Esophagus squamous epithelium (tissue), 4 donors: ENCODE data around the gene SCGB3A1.

Source experiments
- POLR2A ChIP-seq, 4 donors: fragments of 450-650 bp; IDR thresholded peaks; one replicate each; pipeline ENCODE4 v1.6.1; 2017; ENCODE audit warnings: antibody characterized with exemption in 4 of 4, mild to moderate bottlenecking in 4 of 4, moderate library complexity in 3 of 4
- TF ChIP-seq, protein P1 (sequence below), 6 experiments: fragments of 450-650 bp in 4 of 6; fragments of 200-600 bp in 2 of 6; sonication (generic) in 2 of 6; IDR thresholded peaks; one replicate each; pipeline ENCODE4 v1.5.1; 2016 to 2019; ENCODE audit warnings: antibody characterized with exemption in 6 of 6, mild to moderate bottlenecking in 4 of 6, moderate library complexity in 4 of 6

DNA sequence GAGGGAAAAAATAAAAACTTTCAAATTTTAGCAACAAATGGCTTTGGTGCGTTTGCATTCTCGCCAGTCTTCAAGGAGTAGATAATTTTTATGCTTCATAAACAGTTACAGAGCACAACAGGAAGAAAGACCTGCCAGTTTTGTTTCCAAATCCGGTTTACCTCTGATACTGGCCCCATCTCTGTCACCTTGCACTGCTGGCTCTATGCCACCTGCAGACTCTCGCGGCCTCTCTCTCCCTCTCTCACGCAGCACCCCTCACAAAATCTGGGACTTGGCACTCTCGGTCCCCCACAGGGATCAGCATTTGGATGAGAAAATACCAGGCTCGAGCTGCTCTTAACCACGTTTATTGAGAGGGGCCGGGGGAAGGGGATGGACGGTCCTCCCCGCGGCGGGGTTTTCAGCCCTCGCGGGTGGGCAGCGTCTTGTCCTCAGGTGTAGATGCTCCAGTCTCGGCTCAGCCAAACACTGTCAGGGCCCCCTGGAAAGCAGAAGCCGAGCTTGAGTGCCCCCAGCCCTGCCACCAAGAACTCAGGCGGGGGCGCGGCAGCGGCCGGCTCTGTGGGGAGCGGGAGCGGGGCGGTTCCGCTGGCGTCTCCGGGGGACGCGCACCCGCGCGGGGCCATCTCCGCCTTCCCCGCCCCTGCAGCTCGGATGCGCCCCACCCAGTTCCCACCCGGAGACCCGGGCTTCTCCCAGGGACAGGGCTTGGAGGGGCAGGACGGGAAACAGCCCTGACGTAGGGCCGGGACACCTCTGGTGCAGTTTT is 1.3 kb downstream of the SCGB3A1 start:
- TF ChIP-seq, protein P1, sequence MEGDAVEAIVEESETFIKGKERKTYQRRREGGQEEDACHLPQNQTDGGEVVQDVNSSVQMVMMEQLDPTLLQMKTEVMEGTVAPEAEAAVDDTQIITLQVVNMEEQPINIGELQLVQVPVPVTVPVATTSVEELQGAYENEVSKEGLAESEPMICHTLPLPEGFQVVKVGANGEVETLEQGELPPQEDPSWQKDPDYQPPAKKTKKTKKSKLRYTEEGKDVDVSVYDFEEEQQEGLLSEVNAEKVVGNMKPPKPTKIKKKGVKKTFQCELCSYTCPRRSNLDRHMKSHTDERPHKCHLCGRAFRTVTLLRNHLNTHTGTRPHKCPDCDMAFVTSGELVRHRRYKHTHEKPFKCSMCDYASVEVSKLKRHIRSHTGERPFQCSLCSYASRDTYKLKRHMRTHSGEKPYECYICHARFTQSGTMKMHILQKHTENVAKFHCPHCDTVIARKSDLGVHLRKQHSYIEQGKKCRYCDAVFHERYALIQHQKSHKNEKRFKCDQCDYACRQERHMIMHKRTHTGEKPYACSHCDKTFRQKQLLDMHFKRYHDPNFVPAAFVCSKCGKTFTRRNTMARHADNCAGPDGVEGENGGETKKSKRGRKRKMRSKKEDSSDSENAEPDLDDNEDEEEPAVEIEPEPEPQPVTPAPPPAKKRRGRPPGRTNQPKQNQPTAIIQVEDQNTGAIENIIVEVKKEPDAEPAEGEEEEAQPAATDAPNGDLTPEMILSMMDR (IDR thresholded peaks at IDR 0.05): no peak
- no peak for TF ChIP-seq POLR2A (IDR thresholded peaks at IDR 0.05)
